ENCODE data around the gene PLA2G4F.

PLA2G4F gene, protein sequence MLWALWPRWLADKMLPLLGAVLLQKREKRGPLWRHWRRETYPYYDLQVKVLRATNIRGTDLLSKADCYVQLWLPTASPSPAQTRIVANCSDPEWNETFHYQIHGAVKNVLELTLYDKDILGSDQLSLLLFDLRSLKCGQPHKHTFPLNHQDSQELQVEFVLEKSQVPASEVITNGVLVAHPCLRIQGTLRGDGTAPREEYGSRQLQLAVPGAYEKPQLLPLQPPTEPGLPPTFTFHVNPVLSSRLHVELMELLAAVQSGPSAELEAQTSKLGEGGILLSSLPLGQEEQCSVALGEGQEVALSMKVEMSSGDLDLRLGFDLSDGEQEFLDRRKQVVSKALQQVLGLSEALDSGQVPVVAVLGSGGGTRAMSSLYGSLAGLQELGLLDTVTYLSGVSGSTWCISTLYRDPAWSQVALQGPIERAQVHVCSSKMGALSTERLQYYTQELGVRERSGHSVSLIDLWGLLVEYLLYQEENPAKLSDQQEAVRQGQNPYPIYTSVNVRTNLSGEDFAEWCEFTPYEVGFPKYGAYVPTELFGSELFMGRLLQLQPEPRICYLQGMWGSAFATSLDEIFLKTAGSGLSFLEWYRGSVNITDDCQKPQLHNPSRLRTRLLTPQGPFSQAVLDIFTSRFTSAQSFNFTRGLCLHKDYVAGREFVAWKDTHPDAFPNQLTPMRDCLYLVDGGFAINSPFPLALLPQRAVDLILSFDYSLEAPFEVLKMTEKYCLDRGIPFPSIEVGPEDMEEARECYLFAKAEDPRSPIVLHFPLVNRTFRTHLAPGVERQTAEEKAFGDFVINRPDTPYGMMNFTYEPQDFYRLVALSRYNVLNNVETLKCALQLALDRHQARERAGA

DNA sequence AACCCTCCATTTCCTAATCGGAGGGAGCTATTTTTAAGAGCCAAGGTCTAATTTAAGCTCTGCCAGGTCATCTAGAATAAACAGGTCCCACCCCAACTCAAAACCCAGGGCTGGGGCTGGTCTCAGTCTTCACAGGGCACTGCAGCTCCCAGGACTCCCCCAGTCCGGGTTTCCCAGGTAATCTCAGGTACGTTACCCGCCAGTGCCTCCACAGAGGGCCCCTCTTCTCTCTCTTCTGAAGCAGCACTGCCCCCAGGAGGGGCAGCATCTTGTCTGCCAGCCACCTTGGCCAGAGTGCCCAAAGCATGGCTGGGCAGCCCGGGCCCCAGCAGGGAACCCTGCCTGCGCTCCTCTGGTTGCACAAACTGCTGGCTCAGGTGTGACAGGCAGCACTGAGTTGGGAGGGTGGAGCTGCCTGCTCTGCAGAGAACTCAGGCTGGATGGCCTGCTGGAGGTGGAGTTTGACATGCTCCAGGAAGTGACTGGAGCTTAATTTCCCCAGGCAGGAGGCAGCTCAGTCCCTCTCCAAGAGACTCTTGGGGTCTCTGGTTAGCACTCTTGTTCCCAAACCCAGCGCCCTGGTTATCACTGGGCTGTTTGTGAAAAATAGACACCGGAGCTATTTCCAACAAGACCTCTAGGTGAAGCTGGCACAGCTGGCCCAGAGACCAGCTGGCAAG lies at the start of gene PLA2G4F:
TSS of gene PLA2G4F (minus strand) at position 394 of the 680 bp plus-strand sequence. CDS start at position 307, 87 bp downstream.
- DNase-seq = no peak

DNA sequence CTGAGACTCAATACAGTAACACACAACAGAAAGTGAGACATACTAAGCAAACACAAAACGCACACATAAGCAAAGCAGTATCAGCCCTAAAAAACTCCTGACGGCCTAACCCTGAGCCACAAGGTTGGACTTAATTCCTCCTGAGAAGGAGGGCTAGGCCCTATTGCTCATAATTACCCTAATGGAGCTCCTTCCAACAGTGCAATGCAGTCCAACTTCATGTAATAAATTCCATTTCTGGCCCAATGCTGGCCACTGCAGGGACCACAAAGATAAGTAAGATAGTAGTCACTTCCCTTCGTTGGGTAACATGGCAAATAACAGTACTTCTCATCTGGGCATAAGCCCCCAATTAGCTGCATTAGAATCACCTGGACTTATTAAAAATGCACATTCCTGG lies 47.5 kb upstream of the PLA2G4F start:
- DNase-seq = no peak

DNA sequence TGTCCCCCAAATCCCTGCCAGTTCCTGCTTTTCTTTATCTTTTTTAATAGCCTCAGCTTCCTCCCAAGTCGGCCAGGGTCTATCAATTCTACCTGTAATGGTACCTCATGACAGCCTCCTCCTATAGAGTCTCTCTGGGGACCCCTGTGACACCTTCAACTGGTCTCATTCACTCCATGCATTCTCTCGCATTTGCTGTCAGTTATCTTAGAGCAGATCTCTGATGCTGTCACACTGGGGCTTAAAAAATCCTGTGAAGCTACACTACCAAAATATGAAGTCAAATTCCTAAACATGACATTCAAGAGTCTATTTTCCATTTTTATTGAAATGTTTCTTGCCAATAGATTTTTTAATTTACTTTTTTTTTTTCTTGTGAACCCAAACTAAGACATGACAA lies 46.2 kb upstream of the PLA2G4F start:
- no peak for DNase-seq

DNA sequence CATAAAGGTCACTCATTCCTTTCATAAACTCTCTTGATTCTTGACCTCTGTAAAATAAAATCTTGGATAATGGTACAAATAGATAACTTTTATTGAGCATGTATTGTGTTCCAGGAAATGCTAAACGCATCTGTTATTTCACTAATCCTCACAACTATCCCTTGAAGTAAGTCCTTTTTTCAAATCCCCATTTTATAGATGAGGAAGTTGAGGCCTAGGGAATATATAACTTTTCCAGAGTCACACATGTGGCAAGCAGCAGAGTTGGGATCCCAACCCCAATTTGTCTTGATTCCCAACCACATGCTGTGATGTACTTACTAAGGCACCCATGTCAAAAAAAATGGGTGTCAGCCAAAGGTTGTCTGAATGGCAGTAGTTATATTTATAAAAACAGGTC lies 45.4 kb upstream of the PLA2G4F start:
- DNase-seq = no peak

DNA sequence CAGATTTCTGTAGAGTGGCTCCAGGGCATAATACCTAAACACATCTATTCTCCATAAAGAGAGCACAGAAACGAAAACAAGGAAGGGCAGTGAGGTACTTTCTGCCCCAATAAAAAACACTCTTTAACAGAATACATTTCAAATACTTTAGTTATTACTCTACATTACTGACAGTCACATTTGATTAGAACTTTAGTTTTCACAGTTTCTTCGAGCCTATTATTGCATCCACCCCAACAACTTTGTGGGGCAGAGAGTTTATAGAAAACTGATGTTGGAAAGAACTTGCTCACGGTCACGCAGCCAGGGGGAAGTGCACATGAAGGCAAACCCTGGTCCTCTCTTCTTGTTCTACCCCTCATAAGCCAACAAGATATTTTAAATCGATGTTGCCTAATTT lies 42.7 kb upstream of the PLA2G4F start:
- no peak for DNase-seq

DNA sequence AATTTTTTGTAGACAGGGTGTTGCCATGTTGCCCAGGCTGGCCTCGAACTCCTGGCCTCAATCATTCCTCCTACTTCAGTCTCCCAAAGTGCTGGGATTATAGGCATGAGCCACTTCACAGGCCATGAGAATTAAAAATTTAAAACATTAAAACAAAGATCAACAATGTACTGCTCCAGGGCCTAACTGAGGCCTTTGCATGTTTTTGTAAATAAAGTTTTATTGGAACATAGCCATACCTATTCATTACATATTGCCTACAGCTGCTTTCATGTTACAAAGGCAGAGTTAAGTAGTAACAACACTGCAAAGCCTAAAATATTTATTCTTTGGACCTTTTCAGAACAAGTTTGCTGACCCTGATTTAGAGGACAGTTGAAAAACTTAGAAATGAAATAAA lies 42.1 kb upstream of the PLA2G4F start:
- no peak for DNase-seq

DNA sequence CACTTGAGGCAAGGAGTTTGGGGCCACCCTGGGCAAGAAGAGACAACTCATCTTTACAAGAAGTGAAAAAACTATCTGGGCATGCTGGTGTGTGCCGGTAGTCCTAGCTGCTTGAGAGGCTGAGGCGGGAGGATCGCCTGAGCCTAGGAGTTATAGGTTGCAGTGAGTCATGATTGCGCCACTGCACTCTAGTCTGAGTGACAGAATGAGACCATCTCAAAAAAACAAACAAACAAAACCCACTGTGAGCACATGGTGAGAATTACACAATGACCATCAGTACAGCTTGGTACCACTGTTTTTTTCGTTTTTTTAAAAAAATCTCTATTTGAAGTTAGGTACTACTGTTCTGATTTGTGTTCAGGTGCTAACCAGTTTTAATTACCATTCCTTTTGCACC lies 38.1 kb upstream of the PLA2G4F start:
- no peak for DNase-seq

DNA sequence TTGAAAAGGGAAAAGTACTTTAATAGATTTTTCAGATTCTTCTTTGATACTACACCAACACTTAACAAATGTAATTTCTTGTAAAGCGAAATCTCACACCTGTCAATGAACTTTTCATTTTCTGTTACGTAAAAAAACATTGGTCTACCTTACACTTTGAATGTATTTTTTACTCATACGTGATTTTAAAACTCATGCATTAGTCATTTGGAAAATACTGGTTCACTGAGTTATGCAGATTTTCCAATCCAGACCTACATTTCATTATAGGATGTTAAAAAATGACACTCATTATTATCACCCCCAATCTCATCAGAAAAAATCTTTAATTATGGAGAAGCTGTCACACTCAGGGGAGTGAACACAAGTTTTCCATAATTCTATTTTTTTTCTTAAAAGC lies 36.9 kb upstream of the PLA2G4F start:
- DNase-seq = no peak

DNA sequence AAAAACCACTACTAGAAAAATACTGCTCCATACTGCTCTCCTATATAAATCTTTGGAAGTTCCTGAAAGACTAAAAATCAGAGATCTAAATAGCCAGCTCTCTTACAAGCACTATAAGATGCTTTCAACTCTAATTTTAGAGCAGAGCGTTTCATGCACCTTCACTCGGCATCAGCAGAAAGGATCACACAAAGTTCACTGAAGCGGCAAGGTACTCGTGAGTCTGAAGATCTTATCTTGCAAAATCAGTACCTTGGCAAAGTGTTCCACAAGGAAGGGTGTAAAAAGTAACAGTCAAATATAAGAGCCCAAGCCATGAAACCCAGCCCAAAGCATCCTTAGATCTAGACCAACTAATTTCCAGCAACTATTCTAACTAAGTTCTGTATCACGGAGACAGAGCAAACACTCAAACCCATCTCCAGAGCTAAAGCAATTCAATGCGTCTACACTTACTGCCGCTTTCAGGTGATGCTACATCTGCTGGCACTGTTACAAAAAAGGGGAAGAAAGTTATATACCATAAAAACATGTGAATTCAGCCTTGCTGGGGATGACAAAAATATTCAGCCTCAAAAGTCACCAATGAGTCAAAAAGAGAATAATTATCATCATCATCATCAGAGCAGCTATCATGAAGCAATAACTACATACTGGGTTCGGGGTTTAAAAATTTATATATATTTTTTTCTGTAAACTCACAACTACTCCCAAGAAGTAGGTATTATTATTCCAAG lies 35.3 kb upstream of the PLA2G4F start:
- DNase-seq = no peak

DNA sequence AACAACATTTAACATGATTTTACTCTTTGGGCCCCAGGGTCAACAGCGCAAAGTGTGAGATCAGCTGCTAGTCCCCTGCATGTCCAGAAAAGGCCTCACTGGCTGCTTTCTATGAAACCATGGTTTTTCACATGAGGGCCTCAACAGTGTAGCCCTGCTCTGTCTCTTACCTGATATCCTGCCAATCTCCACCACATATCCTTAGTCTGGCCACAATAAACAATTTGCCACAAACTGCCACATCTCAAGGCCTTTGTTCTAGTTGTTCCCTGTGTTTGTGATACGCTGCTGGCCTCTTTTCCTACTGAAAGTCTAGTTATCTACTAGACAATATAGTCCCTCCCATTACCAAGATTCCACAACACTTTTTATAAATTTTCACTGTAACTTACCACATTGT lies 33.9 kb upstream of the PLA2G4F start:
- DNase-seq = no peak

DNA sequence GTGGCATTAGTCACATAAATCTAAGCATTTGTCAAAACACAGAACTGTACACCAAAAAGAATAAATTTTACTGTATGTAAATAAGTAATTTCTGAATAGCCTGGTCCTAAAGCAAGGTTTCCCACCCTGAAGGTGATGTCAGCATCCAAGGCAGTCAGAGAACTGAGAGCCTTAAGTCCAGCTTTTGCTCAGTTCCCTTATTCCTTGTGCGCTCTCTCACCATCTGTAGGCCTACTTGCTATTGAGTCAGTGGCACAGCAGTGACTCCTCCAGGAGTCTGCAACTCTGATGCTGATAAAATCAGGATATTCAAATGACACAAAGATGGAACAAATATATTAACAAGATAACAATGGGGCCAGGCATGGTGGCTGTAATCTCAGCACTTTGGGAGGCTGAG lies 29.4 kb upstream of the PLA2G4F start:
- DNase-seq = no peak

DNA sequence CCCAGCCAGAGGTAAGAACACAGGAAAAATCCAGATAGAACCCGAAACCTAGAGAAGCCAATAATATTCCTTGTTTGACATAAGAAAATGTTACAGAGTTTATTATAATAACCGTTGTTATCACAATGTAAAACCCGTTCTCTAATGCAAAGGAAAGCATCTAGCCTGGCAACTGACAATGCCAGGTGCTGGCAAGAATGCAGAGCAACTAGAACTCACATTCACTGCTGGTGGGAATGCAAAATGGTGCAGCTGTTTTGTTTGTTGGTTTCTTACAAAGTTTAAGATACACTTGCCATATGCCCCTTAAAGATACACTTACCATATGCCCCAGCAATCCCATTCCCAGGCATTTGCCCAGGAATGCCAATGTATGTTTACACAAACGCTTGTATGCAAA lies 28.3 kb upstream of the PLA2G4F start:
- DNase-seq = no peak

DNA sequence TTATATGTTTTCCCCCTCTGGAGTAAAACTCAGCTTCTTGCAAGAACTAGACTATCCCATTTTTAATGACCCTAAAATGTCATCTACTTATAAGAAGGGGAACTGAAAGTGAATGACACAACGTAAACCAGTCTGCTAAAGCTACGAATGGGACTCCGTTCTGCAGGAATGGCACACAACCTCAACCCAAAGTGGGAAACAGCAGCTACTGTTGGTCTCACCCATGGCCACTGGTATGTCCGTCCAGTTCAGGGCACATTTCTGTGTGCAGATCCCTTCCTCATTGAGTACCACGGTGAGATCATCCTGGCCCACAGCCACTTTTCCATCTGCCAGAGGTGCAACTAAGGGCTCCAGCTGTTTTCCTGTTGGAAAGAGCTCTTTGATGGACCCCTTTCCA lies 27.9 kb upstream of the PLA2G4F start:
- DNase-seq = no peak

DNA sequence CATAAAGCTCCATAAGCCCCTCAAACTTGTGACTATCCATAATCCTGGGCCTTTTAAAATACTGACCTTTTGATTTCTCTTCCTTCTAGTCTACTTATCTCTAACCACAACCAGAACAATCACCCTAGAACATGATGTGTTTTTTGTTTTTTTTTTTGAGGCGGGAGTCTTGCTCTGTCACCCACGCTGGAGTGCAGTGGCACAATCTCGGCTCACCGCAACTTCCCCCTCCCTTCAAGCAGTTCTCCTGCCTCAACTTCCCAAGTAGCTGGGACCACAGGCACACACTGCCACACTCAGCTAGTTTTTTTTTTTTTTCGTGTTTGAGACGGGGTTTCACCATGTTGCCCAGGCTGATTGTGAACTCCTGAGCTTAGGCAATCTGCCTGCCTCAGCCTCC lies 26.5 kb upstream of the PLA2G4F start:
- DNase-seq = no peak

DNA sequence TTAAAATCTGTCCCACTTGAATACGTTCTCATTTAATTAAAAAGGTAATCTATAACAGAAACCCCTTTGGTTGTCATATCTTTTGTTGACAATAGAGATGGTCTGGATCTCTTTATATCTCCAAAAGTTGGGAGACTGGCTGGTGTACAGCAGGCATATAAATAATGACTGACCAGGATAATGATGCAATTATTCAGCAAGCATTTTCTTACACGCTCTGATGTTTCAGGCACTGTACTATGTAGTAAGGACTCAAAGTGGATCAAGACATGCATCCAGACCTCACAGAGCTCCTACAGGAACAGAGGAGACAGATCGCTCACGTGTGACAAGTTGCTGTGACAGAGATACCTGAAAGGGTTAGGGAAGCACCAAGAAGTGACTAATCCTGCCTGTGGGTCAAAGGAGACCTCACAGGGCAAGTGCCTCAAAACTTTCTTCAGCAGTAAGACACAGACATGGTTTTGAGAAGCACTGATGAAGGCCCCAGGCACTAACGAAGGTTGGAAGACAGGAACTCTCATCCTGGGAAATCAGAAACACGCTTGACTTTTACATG lies 26.0 kb upstream of the PLA2G4F start:
- DNase-seq = no peak

DNA sequence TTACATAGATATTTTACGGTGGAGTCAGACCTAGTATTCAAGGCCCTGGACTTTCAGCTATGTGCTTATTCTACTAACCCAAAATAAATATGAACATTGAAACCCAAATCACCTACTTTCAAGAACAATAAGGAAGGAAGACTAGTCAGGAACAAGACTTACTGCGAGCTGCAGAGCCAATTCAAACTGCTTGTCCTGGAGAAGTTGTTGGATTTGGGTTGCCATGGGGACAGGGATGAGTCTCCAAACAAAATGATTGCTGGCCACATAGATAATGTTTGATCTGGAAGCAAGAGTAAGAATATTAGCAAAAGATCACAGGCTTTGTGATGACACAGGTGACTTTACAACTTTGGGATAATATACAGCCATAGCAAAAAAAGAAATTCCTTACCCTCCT lies 21.6 kb upstream of the PLA2G4F start:
- no peak for DNase-seq

DNA sequence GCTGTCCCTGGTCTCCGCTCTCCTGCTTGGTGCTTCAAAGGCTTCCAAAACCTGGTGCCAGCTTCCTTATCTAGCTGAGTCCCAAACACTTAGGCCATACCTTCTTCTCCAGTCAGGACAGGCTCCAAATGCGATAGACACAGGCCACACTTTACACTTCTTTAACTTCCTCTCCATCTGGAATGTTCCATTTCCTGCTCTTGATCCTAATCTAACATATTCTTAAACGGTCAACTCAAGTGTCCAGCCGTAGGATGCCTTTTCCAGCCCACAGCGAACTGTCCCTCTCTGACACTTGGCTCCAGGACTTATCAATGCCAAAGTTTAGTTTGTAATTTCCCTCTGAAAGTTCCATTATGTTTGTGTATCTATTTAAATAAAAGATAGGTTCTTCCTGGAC lies 19.2 kb upstream of the PLA2G4F start:
- DNase-seq = no peak

DNA sequence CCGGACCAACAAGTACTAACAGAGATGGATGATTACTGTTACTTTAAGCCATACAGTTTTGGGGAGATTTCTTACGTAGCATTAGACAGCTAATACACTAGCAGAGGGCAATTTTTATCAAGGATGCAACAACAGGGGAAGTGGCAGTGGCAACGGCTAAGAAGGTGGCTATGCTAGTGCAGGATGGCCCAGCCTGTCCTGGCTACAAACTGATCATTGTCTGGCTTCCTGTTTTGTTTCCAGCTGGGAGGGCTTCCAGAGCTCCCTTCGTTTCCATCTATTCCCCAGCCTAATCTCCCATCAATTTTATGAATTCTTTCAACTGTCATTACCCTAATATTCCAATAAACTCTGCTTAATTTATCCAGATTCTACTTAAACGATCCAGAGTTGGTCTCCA lies 16.0 kb upstream of the PLA2G4F start:
- no peak for DNase-seq

DNA sequence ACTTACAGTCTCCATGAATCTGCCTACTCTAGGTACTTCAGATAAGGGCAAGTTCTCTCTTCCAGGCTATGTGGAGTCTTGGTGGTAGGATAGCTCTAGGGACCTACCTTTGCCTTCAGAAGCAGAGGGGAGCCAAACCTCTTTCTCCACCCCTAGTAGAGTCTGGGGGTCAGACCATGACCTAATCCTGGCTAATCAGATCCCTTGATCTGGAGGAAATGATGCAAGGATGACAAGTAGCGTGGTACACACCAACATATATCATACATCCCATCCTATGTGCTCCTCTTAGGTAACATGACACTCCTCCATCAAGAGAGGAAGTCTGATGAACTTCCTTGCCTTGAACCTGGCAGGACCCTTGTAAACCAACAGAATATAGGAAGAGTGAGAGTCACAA lies 15.4 kb upstream of the PLA2G4F start:
- DNase-seq = no peak

DNA sequence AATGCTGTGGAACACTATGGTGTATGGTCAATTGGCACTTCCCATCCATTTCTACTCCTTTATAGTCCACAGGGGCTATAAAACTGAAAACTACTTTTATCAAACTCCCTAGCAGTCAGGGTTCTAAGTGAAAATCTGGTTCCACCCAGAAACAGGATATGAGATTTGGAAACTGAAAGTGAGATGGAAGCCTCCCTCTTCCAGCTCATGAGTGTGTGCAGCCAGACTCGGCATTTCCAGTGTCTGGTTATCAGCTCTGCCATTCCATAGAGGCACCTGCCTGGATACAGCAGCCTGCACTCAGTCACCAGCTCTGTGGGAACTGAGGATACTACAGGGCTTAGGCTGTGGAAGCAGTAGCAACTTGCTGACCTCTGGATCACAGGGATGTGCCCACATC lies 14.7 kb upstream of the PLA2G4F start:
- no peak for DNase-seq

DNA sequence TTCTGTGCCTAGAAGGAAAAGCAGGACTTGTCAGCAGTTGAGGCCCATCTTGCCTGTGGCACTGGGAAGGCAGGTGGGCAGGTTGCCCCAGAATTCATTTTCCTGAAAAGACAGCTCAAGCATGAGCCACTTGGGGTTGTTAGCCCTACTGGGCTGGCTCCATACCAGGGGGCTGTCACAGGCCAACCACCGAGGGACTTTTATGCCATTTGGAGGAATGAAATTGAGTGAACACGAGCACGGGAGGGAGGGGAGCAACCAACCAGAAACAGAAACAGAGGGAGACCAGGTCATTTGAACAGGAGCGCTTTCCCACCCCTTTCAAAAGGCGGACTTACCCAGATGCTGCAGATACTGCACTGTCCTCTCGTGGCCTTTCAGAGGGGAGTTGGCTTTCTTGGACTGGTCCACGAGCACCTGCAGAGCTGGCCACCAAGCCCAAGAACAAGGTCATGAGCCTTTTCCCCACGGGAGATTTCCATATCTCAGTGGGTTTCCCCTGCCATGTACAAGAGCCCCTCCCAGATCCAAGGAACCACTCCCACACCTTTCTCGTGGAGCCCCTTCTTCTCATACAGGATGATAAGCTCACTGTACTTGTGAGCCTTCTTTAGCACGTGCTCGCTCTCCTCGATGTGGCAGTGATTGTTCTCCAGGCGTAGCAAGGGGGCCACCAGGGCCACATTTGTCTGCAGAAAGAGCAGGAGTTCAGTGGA lies 9.9 kb upstream of the PLA2G4F start:
- no peak for DNase-seq

DNA sequence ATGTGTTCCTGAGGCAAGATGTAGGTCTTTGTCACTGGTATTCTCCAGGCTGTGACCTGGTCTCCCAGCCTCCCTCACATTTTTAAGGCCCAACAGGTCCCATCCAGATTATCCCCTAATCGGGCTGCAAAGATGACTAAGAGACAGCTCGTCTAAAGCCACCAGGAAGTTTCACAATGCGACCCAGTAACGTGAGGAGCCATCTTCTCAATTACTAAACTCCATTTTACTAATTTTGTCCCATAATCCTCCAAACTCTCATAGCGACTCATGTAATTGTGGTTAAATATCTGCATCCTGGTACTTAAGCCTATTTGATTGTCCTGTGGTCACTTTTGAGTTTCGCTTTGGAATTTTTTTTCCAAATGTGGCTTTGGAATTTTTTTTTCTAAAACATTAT lies 8.7 kb upstream of the PLA2G4F start:
- no peak for DNase-seq
